ENCODE results near the gene FOXO6. TPM values are rescaled to one million over a fixed set of nuclear protein-coding genes. Genes with fewer than 3 reads are reported as not detected.

Gene FOXO6
- total and polyA plus RNA-seq, 2 experiments from 2014 or later = 0.68 to 4.2 TPM

DNA sequence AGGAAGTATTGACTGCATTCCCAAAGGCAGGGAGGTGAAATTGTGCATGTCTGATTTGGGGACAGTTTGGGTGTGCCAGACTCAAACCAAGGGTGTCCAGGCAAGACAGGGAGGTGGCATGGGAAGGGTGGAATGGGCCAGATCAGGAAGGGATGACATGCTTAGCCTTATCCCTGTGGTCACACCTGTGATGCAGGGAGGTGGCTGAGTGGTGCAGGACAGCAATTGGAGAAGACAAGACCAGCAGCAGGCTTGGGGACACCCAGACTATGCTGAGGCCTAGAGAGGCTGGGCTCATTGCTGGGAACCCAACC lies 4.0 kb downstream of the FOXO6 start (continued):
- TF ChIP-seq, protein P1, sequence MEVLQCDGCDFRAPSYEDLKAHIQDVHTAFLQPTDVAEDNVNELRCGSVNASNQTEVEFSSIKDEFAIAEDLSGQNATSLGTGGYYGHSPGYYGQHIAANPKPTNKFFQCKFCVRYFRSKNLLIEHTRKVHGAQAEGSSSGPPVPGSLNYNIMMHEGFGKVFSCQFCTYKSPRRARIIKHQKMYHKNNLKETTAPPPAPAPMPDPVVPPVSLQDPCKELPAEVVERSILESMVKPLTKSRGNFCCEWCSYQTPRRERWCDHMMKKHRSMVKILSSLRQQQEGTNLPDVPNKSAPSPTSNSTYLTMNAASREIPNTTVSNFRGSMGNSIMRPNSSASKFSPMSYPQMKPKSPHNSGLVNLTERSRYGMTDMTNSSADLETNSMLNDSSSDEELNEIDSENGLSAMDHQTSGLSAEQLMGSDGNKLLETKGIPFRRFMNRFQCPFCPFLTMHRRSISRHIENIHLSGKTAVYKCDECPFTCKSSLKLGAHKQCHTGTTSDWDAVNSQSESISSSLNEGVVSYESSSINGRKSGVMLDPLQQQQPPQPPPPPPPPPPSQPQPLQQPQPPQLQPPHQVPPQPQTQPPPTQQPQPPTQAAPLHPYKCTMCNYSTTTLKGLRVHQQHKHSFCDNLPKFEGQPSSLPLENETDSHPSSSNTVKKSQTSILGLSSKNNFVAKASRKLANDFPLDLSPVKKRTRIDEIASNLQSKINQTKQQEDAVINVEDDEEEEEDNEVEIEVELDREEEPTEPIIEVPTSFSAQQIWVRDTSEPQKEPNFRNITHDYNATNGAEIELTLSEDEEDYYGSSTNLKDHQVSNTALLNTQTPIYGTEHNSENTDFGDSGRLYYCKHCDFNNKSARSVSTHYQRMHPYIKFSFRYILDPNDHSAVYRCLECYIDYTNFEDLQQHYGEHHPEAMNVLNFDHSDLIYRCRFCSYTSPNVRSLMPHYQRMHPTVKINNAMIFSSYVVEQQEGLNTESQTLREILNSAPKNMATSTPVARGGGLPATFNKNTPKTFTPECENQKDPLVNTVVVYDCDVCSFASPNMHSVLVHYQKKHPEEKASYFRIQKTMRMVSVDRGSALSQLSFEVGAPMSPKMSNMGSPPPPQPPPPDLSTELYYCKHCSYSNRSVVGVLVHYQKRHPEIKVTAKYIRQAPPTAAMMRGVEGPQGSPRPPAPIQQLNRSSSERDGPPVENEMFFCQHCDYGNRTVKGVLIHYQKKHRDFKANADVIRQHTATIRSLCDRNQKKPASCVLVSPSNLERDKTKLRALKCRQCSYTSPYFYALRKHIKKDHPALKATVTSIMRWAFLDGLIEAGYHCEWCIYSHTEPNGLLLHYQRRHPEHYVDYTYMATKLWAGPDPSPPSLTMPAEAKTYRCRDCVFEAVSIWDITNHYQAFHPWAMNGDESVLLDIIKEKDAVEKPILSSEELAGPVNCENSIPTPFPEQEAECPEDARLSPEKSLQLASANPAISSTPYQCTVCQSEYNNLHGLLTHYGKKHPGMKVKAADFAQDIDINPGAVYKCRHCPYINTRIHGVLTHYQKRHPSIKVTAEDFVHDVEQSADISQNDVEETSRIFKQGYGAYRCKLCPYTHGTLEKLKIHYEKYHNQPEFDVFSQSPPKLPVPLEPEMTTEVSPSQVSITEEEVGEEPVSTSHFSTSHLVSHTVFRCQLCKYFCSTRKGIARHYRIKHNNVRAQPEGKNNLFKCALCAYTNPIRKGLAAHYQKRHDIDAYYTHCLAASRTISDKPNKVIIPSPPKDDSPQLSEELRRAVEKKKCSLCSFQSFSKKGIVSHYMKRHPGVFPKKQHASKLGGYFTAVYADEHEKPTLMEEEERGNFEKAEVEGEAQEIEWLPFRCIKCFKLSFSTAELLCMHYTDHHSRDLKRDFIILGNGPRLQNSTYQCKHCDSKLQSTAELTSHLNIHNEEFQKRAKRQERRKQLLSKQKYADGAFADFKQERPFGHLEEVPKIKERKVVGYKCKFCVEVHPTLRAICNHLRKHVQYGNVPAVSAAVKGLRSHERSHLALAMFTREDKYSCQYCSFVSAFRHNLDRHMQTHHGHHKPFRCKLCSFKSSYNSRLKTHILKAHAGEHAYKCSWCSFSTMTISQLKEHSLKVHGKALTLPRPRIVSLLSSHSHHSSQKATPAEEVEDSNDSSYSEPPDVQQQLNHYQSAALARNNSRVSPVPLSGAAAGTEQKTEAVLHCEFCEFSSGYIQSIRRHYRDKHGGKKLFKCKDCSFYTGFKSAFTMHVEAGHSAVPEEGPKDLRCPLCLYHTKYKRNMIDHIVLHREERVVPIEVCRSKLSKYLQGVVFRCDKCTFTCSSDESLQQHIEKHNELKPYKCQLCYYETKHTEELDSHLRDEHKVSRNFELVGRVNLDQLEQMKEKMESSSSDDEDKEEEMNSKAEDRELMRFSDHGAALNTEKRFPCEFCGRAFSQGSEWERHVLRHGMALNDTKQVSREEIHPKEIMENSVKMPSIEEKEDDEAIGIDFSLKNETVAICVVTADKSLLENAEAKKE (CRISPR knock-in tag; IDR thresholded peaks at IDR 0.05) = no peak
- TF ChIP-seq, protein P2, sequence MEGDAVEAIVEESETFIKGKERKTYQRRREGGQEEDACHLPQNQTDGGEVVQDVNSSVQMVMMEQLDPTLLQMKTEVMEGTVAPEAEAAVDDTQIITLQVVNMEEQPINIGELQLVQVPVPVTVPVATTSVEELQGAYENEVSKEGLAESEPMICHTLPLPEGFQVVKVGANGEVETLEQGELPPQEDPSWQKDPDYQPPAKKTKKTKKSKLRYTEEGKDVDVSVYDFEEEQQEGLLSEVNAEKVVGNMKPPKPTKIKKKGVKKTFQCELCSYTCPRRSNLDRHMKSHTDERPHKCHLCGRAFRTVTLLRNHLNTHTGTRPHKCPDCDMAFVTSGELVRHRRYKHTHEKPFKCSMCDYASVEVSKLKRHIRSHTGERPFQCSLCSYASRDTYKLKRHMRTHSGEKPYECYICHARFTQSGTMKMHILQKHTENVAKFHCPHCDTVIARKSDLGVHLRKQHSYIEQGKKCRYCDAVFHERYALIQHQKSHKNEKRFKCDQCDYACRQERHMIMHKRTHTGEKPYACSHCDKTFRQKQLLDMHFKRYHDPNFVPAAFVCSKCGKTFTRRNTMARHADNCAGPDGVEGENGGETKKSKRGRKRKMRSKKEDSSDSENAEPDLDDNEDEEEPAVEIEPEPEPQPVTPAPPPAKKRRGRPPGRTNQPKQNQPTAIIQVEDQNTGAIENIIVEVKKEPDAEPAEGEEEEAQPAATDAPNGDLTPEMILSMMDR (conservative IDR thresholded peaks at IDR 0.05; ENCODE audit: low read depth in 2 of 2) = no peak
- TF ChIP-seq EZH2phosphoT487 (IDR thresholded peaks at IDR 0.05; ENCODE audit: unreplicated experiment) (no peak), EZH2 (IDR thresholded peaks at IDR 0.05; ENCODE audit: low read depth, unreplicated experiment) (no peak), ZNF331 (CRISPR knock-in tag; IDR thresholded peaks at IDR 0.05; ENCODE audit: low read depth) (no peak), POLR2AphosphoS5 (IDR thresholded peaks at IDR 0.05; ENCODE audit: low read depth) (no peak), CREB1 (CRISPR knock-in tag; IDR thresholded peaks at IDR 0.05; ENCODE audit: low read depth) (no peak)
- TF ChIP-seq, protein P3, sequence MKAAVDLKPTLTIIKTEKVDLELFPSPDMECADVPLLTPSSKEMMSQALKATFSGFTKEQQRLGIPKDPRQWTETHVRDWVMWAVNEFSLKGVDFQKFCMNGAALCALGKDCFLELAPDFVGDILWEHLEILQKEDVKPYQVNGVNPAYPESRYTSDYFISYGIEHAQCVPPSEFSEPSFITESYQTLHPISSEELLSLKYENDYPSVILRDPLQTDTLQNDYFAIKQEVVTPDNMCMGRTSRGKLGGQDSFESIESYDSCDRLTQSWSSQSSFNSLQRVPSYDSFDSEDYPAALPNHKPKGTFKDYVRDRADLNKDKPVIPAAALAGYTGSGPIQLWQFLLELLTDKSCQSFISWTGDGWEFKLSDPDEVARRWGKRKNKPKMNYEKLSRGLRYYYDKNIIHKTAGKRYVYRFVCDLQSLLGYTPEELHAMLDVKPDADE (IDR thresholded peaks at IDR 0.05) = no peak
